Panc1 (cell line): Measurements from ENCODE around the gene PAX5. TPM values are rescaled to one million over a fixed set of nuclear protein-coding genes. Genes with fewer than 3 reads are reported as not detected.

ENCODE experiments used
- ATAC-seq: fragments of 200-7000 bp; cut with Tn5 transposase; 2 replicates; pipeline ENCODE4 v1.9.1; 2020; ENCODE audit warnings: mild to moderate bottlenecking, moderate library complexity
- BruUV-seq: library from RNA; stranded (reverse); fragments of 400-500 nt; replicated peaks from 2 replicates; lab custom pipeline; 2021; lab: Mats Ljungman, UMichigan
- CTCF ChIA-PET: fragments of 300-600 bp; sonication (Branson Sonifier 250); formaldehyde crosslinking; loops from one replicate; lab custom pipeline; 2022; ENCODE audit warnings: antibody characterized with exemption; lab: Charles Lee
- POLR2A ChIA-PET: fragments of 300-600 bp; sonication (Branson Sonifier 250); formaldehyde crosslinking; loops from one replicate; lab custom pipeline; 2022; ENCODE audit warnings: antibody characterized with exemption; lab: Charles Lee
- DNase-seq: peaks from one replicate; pipeline ENCODE4 v3.0.0-alpha.2; 2010; ENCODE audit warnings: low read depth, low spot score
- H3K27ac ChIP-seq: 2 replicates; pipeline ENCODE4 v1.5.1; 2011; ENCODE audit warnings: mild to moderate bottlenecking, low read length, inconsistent platforms
- H3K27me3 ChIP-seq: fragments of 200-500 bp; sonication (Bioruptor generic); 2 replicates; pipeline ENCODE4 v1.6.0; 2014; ENCODE audit warnings: low read length, inconsistent platforms; ENCODE audit not compliant: control insufficient read depth, insufficient read depth
- H3K36me3 ChIP-seq: fragments of 200-500 bp; sonication (Bioruptor generic); 2 replicates; pipeline ENCODE4 v1.5.1; 2014; ENCODE audit warnings: inconsistent platforms, mild to moderate bottlenecking, low read length, moderate library complexity; ENCODE audit not compliant: control insufficient read depth, insufficient read depth
- H3K4me1 ChIP-seq: 2 replicates; pipeline ENCODE4 v1.5.1; 2011; ENCODE audit warnings: inconsistent platforms, mild to moderate bottlenecking, low read length, moderate library complexity; ENCODE audit not compliant: control insufficient read depth, insufficient read depth
- H3K4me3 ChIP-seq, 2 experiments: 2 replicates each; pipeline ENCODE4 v1.5.1; 2011 to 2012; ENCODE audit warnings: low read depth in 2 of 2, low read length in 2 of 2, mild to moderate bottlenecking in 2 of 2, inconsistent platforms in 1 of 2, moderate library complexity in 1 of 2
- H3K9me3 ChIP-seq: fragments of 200-500 bp; sonication (Bioruptor generic); 2 replicates; pipeline ENCODE4 v1.5.1; 2014; ENCODE audit warnings: low read depth, mild to moderate bottlenecking, inconsistent platforms, low read length, moderate library complexity; ENCODE audit not compliant: control insufficient read depth, insufficient read depth
- POLR2AphosphoS5 ChIP-seq: IDR thresholded peaks from 2 replicates; pipeline ENCODE4 v1.6.1; 2012; ENCODE audit warnings: mild to moderate bottlenecking, low read depth, low read length, moderate library complexity
- SIN3A ChIP-seq: IDR thresholded peaks from 2 replicates; pipeline ENCODE4 v1.6.1; 2012; ENCODE audit warnings: low read depth, mild to moderate bottlenecking, low read length, moderate library complexity, borderline replicate concordance; ENCODE audit not compliant: insufficient read depth
- TCF7L2 ChIP-seq: IDR thresholded peaks from 2 replicates; pipeline ENCODE4 v1.6.1; 2011; ENCODE audit warnings: mild to moderate bottlenecking, low read depth, low read length, inconsistent platforms
- in situ Hi-C: cut with HindIII; loops from 2 replicates; pipeline ENCODE4 v1.10.0; 2016; ENCODE audit warnings: low sequenced_read_pairs, low pct_unique_long_range_greater_than_20kb
- intact Hi-C: fragments of 100-400 bp; cut with micrococcal nuclease; formaldehyde crosslinking; loops from one replicate; pipeline ENCODE4 v1.10.0; 2022; ENCODE audit not compliant: unreplicated experiment
- total RNA-seq: library from RNA; stranded (reverse); gene quantifications from one replicate; pipeline ENCODE4 v1.2.1, GENCODE V29; 2021; ENCODE audit not compliant: unreplicated experiment
- TF ChIP-seq, protein P1 (sequence below): fragments of 450-650 bp; IDR thresholded peaks from 2 replicates; pipeline ENCODE4 v1.5.1; 2017; ENCODE audit warnings: mild to moderate bottlenecking
- TF ChIP-seq, protein P2 (sequence below), 2 experiments: IDR thresholded peaks; 2 replicates each; pipeline ENCODE4 v1.6.1; 2011 to 2012; ENCODE audit warnings: low read depth in 2 of 2, control low read depth in 1 of 2, low read length in 1 of 2, mild to moderate bottlenecking in 1 of 2, moderate library complexity in 1 of 2; ENCODE audit not compliant: insufficient read depth in 1 of 2

PAX5 gene
- total RNA-seq, 1 experiment from 2014 or later, result 0.39 TPM

DNA sequence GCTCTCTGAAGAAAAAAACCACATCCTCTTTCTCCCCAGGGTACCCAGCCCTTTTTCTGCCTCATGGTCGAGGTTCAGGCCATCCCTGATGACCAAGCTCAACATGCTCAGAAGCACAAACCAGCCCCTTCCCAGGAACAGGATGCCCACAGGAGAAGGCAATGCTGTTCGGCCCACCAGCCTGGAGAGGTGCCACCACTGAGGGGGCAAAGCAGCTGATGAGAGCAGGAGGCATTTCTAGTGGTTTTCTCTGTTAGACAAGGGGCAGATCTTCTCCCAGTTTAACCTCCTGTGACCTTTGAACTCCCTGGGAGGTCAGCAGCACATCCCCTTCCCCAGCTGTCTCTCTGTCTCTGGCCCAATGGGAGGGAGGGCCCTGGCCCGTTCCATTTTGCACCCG is 73.0 kb downstream of the PAX5 start:
- H3K4me3 ChIP-seq, result no peak overlapping the region
- peaks cover 8% of the 10 kb centered on the region for H3K27me3 ChIP-seq
- H3K27ac ChIP-seq, result no peak overlapping the region
- in situ Hi-C loops (no loop called here), intact Hi-C loops (no loop called here)
- H3K4me1 ChIP-seq, result no peaks in the 10 kb centered on the region
- no peak for TF ChIP-seq POLR2AphosphoS5
- TF ChIP-seq, protein P1, sequence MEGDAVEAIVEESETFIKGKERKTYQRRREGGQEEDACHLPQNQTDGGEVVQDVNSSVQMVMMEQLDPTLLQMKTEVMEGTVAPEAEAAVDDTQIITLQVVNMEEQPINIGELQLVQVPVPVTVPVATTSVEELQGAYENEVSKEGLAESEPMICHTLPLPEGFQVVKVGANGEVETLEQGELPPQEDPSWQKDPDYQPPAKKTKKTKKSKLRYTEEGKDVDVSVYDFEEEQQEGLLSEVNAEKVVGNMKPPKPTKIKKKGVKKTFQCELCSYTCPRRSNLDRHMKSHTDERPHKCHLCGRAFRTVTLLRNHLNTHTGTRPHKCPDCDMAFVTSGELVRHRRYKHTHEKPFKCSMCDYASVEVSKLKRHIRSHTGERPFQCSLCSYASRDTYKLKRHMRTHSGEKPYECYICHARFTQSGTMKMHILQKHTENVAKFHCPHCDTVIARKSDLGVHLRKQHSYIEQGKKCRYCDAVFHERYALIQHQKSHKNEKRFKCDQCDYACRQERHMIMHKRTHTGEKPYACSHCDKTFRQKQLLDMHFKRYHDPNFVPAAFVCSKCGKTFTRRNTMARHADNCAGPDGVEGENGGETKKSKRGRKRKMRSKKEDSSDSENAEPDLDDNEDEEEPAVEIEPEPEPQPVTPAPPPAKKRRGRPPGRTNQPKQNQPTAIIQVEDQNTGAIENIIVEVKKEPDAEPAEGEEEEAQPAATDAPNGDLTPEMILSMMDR, result no peak
- TF ChIP-seq, protein P2, sequence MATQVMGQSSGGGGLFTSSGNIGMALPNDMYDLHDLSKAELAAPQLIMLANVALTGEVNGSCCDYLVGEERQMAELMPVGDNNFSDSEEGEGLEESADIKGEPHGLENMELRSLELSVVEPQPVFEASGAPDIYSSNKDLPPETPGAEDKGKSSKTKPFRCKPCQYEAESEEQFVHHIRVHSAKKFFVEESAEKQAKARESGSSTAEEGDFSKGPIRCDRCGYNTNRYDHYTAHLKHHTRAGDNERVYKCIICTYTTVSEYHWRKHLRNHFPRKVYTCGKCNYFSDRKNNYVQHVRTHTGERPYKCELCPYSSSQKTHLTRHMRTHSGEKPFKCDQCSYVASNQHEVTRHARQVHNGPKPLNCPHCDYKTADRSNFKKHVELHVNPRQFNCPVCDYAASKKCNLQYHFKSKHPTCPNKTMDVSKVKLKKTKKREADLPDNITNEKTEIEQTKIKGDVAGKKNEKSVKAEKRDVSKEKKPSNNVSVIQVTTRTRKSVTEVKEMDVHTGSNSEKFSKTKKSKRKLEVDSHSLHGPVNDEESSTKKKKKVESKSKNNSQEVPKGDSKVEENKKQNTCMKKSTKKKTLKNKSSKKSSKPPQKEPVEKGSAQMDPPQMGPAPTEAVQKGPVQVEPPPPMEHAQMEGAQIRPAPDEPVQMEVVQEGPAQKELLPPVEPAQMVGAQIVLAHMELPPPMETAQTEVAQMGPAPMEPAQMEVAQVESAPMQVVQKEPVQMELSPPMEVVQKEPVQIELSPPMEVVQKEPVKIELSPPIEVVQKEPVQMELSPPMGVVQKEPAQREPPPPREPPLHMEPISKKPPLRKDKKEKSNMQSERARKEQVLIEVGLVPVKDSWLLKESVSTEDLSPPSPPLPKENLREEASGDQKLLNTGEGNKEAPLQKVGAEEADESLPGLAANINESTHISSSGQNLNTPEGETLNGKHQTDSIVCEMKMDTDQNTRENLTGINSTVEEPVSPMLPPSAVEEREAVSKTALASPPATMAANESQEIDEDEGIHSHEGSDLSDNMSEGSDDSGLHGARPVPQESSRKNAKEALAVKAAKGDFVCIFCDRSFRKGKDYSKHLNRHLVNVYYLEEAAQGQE (IDR thresholded peaks at IDR 0.05; ENCODE audit: insufficient read depth in 1 of 2, low read depth in 2 of 2, low read length in 1 of 2), result no peak
- no peak for TF ChIP-seq SIN3A
- ATAC-seq, result no peak
- BruUV-seq, result no TSS peak
- POLR2A ChIA-PET, result no interaction called here
- no peak for DNase-seq
- CTCF ChIA-PET, result no interaction called here
- H3K36me3 ChIP-seq, result no peaks in the 10 kb centered on the region
- no peaks in the 10 kb centered on the region for H3K9me3 ChIP-seq

DNA sequence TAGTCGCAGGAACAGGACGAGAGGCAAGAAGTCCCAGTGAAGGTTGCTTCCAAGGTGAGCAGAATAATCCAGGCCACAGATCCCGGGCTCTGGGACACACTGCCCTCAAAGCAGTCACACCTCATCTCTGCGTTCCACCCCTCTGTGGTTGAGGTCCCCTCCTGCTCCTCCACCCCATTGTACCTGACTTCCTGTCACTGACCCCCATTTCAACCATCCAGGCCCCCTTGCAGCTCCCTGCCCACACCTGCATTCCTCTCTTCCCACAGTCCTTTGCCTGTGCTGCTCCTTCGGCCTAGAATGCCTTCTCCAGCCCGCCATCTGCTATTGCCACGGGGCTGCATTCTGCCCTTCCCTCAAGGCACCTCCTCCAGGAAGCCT is 73.5 kb downstream of the PAX5 start:
- ATAC-seq (no peak), DNase-seq (no peak)
- H3K4me1 ChIP-seq, result no peaks in the 10 kb centered on the region
- peaks cover 12% of the 10 kb centered on the region for H3K27me3 ChIP-seq
- no peak for TF ChIP-seq TCF7L2
- TF ChIP-seq, protein P2 (IDR thresholded peaks at IDR 0.05; ENCODE audit: insufficient read depth in 1 of 2, low read depth in 2 of 2, low read length in 1 of 2), result no peak
- no peak for TF ChIP-seq SIN3A
- TF ChIP-seq, protein P1, result no peak
- no peak for TF ChIP-seq POLR2AphosphoS5
- ChIA-PET CTCF (no interaction called here), POLR2A (no interaction called here)
- intact Hi-C loops (no loop called here), in situ Hi-C loops (no loop called here)
- no TSS peak for BruUV-seq
- H3K36me3 ChIP-seq, result no peaks in the 10 kb centered on the region
- H3K4me3 ChIP-seq, result no peak overlapping the region
- no peaks in the 10 kb centered on the region for H3K9me3 ChIP-seq
- H3K27ac ChIP-seq, result no peak overlapping the region
